ENCODE results near the gene ANK2.

GRCh38 chr4:113040793-113041192, 8.7 kb upstream of the ANK2 start:
- TF ChIP-seq, protein P1, sequence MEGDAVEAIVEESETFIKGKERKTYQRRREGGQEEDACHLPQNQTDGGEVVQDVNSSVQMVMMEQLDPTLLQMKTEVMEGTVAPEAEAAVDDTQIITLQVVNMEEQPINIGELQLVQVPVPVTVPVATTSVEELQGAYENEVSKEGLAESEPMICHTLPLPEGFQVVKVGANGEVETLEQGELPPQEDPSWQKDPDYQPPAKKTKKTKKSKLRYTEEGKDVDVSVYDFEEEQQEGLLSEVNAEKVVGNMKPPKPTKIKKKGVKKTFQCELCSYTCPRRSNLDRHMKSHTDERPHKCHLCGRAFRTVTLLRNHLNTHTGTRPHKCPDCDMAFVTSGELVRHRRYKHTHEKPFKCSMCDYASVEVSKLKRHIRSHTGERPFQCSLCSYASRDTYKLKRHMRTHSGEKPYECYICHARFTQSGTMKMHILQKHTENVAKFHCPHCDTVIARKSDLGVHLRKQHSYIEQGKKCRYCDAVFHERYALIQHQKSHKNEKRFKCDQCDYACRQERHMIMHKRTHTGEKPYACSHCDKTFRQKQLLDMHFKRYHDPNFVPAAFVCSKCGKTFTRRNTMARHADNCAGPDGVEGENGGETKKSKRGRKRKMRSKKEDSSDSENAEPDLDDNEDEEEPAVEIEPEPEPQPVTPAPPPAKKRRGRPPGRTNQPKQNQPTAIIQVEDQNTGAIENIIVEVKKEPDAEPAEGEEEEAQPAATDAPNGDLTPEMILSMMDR (conservative IDR thresholded peaks at IDR 0.05) = no peak
- TF ChIP-seq ZFX (IDR thresholded peaks at IDR 0.05) = no peak
